Loucy (cell line): ENCODE measurements around the gene DNAH11.
"Not testable (repeated sequence)": the region's sequence is repeated elsewhere in the genome, so short reads cannot be mapped to it uniquely, and the experiment has no call there.

Experiments
- EZH2phosphoT487 ChIP-seq: fragments of 200-600 bp; IDR thresholded peaks from 2 replicates; pipeline ENCODE4 v1.6.1; 2018; ENCODE audit warnings: antibody characterized with exemption, mild to moderate bottlenecking, moderate library complexity, borderline replicate concordance
- TF ChIP-seq, protein P1 (sequence below): fragments of 200-600 bp; sonication (generic); conservative IDR thresholded peaks from 2 replicates; pipeline ENCODE4 v1.5.1; 2014; ENCODE audit warnings: mild to moderate bottlenecking, antibody characterized with exemption, low read length

DNA sequence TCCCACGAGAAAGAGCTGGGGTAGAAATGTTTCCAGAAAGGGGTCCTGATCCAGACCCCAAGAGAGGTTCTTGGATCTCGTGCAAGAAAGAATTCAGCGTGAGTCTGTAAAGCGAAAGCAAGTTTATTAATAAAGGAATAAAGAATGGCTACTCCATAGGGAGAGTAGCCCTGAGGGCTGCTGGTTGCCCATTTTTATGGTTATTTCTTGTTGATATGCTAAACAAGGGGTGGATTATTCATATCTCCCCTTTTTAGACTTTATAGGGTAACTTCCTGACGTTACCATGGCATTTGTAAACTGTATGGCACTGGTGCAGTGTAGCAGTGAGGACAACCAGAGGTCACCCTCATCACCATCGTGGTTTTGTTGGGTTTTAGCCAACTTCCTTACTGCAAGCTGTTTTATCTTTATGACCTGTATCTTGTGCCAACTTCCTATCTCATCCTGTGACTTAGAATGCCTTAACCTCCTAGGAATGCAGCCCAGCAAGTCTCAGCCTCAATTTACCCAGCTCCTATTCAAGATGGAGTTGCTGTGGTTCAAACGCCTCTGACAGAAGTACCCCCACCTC, 322.9 kb downstream of the DNAH11 start:
- TF ChIP-seq, protein P1, sequence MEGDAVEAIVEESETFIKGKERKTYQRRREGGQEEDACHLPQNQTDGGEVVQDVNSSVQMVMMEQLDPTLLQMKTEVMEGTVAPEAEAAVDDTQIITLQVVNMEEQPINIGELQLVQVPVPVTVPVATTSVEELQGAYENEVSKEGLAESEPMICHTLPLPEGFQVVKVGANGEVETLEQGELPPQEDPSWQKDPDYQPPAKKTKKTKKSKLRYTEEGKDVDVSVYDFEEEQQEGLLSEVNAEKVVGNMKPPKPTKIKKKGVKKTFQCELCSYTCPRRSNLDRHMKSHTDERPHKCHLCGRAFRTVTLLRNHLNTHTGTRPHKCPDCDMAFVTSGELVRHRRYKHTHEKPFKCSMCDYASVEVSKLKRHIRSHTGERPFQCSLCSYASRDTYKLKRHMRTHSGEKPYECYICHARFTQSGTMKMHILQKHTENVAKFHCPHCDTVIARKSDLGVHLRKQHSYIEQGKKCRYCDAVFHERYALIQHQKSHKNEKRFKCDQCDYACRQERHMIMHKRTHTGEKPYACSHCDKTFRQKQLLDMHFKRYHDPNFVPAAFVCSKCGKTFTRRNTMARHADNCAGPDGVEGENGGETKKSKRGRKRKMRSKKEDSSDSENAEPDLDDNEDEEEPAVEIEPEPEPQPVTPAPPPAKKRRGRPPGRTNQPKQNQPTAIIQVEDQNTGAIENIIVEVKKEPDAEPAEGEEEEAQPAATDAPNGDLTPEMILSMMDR: not testable (repeated sequence)
- TF ChIP-seq EZH2phosphoT487: not testable (repeated sequence)
